ENCODE results near the gene TBC1D5.

Gene TBC1D5

GRCh38 chr3:17412950-17413530 lies 329.4 kb downstream of the TBC1D5 start:
- no peak overlapping the region for H3K9ac ChIP-seq (ENCODE audit: low read length)
- no peaks in the 10 kb centered on the region for H3K4me1 ChIP-seq (ENCODE audit: control insufficient read depth, insufficient read depth, low read depth, low read length)
- no peak overlapping the region for H2BK5ac ChIP-seq (ENCODE audit: low read depth, low read length, poor library complexity, severe bottlenecking)
- no peak overlapping the region for H3K4ac ChIP-seq (ENCODE audit: low read depth in 1 of 2, low read length in 2 of 2)
- no peak overlapping the region for H3K23ac ChIP-seq (ENCODE audit: low read length in 2 of 2)
- H3K18ac ChIP-seq (ENCODE audit: low read depth in 1 of 2, low read length in 2 of 2), result no peak overlapping the region
- no peak overlapping the region for H2AFZ ChIP-seq (ENCODE audit: low read depth, low read length)
- H3K79me1 ChIP-seq (replicated peaks; ENCODE audit: low read length, poor library complexity, severe bottlenecking), result no peaks in the 10 kb centered on the region
- H3K9me3 ChIP-seq (ENCODE audit: control insufficient read depth, low read length), result no peaks in the 10 kb centered on the region
- H2BK15ac ChIP-seq (ENCODE audit: low read depth, poor library complexity, severe bottlenecking), result no peak overlapping the region
- no peak overlapping the region for H2AK5ac ChIP-seq (ENCODE audit: low read length, severe bottlenecking)
- H3K36me3 ChIP-seq (ENCODE audit: control insufficient read depth in 1 of 2, insufficient read depth in 2 of 2, low read depth in 1 of 2, low read length in 2 of 2), result no peaks in the 10 kb centered on the region
- no peak overlapping the region for H4K8ac ChIP-seq (ENCODE audit: low read length)
- no peak overlapping the region for H2BK120ac ChIP-seq (ENCODE audit: low read depth, low read length)
- no peaks in the 10 kb centered on the region for H3K27me3 ChIP-seq (ENCODE audit: control insufficient read depth in 1 of 2, insufficient read depth in 1 of 2, low read length in 2 of 2)
- H3K14ac ChIP-seq (ENCODE audit: low read length in 2 of 2), result no peak overlapping the region
- H3K4me2 ChIP-seq (ENCODE audit: low read length, poor library complexity, severe bottlenecking), result no peak overlapping the region
- H4K91ac ChIP-seq (ENCODE audit: low read length), result no peak overlapping the region
- DNase-seq, result peak; percentile 66
- H2BK12ac ChIP-seq (ENCODE audit: low read length in 2 of 2), result no peak overlapping the region
- no peak overlapping the region for H3K27ac ChIP-seq (ENCODE audit: low read length, poor library complexity, severe bottlenecking)
- no peak overlapping the region for H3K4me3 ChIP-seq (ENCODE audit: insufficient read depth in 1 of 2, low read depth in 1 of 2, low read length in 2 of 2)

- Histone ChIP-seq H4K8ac (ENCODE audit: low read length) (no peak overlapping the region), H2AK5ac (ENCODE audit: low read length, severe bottlenecking) (no peak overlapping the region), H3K27ac (ENCODE audit: low read length, poor library complexity, severe bottlenecking) (no peak overlapping the region), H2BK120ac (ENCODE audit: low read depth, low read length) (no peak overlapping the region), H3K79me1 (replicated peaks; ENCODE audit: low read length, poor library complexity, severe bottlenecking) (no peaks in the 10 kb centered on the region), H3K9me3 (ENCODE audit: control insufficient read depth, low read length) (no peaks in the 10 kb centered on the region), H3K4me1 (ENCODE audit: control insufficient read depth, insufficient read depth, low read depth, low read length) (no peaks in the 10 kb centered on the region), H2BK12ac (ENCODE audit: low read length in 2 of 2) (no peak overlapping the region), H3K4me3 (ENCODE audit: insufficient read depth in 1 of 2, low read depth in 1 of 2, low read length in 2 of 2) (no peak overlapping the region), H3K27me3 (ENCODE audit: control insufficient read depth in 1 of 2, insufficient read depth in 1 of 2, low read length in 2 of 2) (no peaks in the 10 kb centered on the region), H2BK5ac (ENCODE audit: low read depth, low read length, poor library complexity, severe bottlenecking) (no peak overlapping the region), H3K23ac (ENCODE audit: low read length in 2 of 2) (no peak overlapping the region), H2BK15ac (ENCODE audit: low read depth, poor library complexity, severe bottlenecking) (no peak overlapping the region), H3K14ac (ENCODE audit: low read length in 2 of 2) (no peak overlapping the region), H3K9ac (ENCODE audit: low read length) (no peak overlapping the region), H3K4me2 (ENCODE audit: low read length, poor library complexity, severe bottlenecking) (no peak overlapping the region), H3K18ac (ENCODE audit: low read depth in 1 of 2, low read length in 2 of 2) (no peak overlapping the region), H3K36me3 (ENCODE audit: control insufficient read depth in 1 of 2, insufficient read depth in 2 of 2, low read depth in 1 of 2, low read length in 2 of 2) (no peaks in the 10 kb centered on the region), H2AFZ (ENCODE audit: low read depth, low read length) (no peak overlapping the region), H3K4ac (ENCODE audit: low read depth in 1 of 2, low read length in 2 of 2) (no peak overlapping the region), H4K91ac (ENCODE audit: low read length) (no peak overlapping the region)
- no peak for DNase-seq
- WGBS, result no CpG with 5 or more reads among the region's 3 CpGs
Observed at GRCh38 chr3:17411157-17411877, 331.1 kb downstream of the TBC1D5 start.

- H3K79me1 ChIP-seq (replicated peaks; ENCODE audit: low read length, poor library complexity, severe bottlenecking), result no peaks in the 10 kb centered on the region
- no peak overlapping the region for H3K4me3 ChIP-seq (ENCODE audit: insufficient read depth in 1 of 2, low read depth in 1 of 2, low read length in 2 of 2)
- H2AK5ac ChIP-seq (ENCODE audit: low read length, severe bottlenecking), result no peak overlapping the region
- H3K36me3 ChIP-seq (ENCODE audit: control insufficient read depth in 1 of 2, insufficient read depth in 2 of 2, low read depth in 1 of 2, low read length in 2 of 2), result peaks cover 0 to 12% of the 10 kb centered on the region in 2 experiments
- H3K4me2 ChIP-seq (ENCODE audit: low read length, poor library complexity, severe bottlenecking), result no peak overlapping the region
- H3K4me1 ChIP-seq (ENCODE audit: control insufficient read depth, insufficient read depth, low read depth, low read length), result no peaks in the 10 kb centered on the region
- no peak for DNase-seq
- H4K91ac ChIP-seq (ENCODE audit: low read length), result no peak overlapping the region
- no peak overlapping the region for H3K23ac ChIP-seq (ENCODE audit: low read length in 2 of 2)
- whole genome bisulfite sequencing, result 93% methylated on average over 2 of the region's 2 CpGs
- no peak overlapping the region for H3K9ac ChIP-seq (ENCODE audit: low read length)
- H3K9me3 ChIP-seq (ENCODE audit: control insufficient read depth, low read length), result no peaks in the 10 kb centered on the region
- no peak overlapping the region for H4K8ac ChIP-seq (ENCODE audit: low read length)
- H3K18ac ChIP-seq (ENCODE audit: low read depth in 1 of 2, low read length in 2 of 2), result no peak overlapping the region
- H2BK120ac ChIP-seq (ENCODE audit: low read depth, low read length), result no peak overlapping the region
- H3K27ac ChIP-seq (ENCODE audit: low read length, poor library complexity, severe bottlenecking), result no peak overlapping the region
- no peak overlapping the region for H2BK5ac ChIP-seq (ENCODE audit: low read depth, low read length, poor library complexity, severe bottlenecking)
- H2AFZ ChIP-seq (ENCODE audit: low read depth, low read length), result no peak overlapping the region
- H3K14ac ChIP-seq (ENCODE audit: low read length in 2 of 2), result no peak overlapping the region
- H3K27me3 ChIP-seq (ENCODE audit: control insufficient read depth in 1 of 2, insufficient read depth in 1 of 2, low read length in 2 of 2), result no peaks in the 10 kb centered on the region
- no peak overlapping the region for H2BK12ac ChIP-seq (ENCODE audit: low read length in 2 of 2)
- H3K4ac ChIP-seq (ENCODE audit: low read depth in 1 of 2, low read length in 2 of 2), result no peak overlapping the region
- no peak overlapping the region for H2BK15ac ChIP-seq (ENCODE audit: low read depth, poor library complexity, severe bottlenecking)
Observed at GRCh38 chr3:17407576-17407975, 334.9 kb downstream of the TBC1D5 start.

- Histone ChIP-seq H3K4me1 (ENCODE audit: control insufficient read depth, insufficient read depth, low read depth, low read length) (no peaks in the 10 kb centered on the region), H3K14ac (ENCODE audit: low read length in 2 of 2) (no peak overlapping the region), H3K18ac (ENCODE audit: low read depth in 1 of 2, low read length in 2 of 2) (no peak overlapping the region), H3K79me1 (replicated peaks; ENCODE audit: low read length, poor library complexity, severe bottlenecking) (no peaks in the 10 kb centered on the region), H2BK15ac (ENCODE audit: low read depth, poor library complexity, severe bottlenecking) (no peak overlapping the region), H4K8ac (ENCODE audit: low read length) (no peak overlapping the region), H2AFZ (ENCODE audit: low read depth, low read length) (no peak overlapping the region), H3K9me3 (ENCODE audit: control insufficient read depth, low read length) (no peaks in the 10 kb centered on the region), H3K27me3 (ENCODE audit: control insufficient read depth in 1 of 2, insufficient read depth in 1 of 2, low read length in 2 of 2) (no peaks in the 10 kb centered on the region), H3K23ac (ENCODE audit: low read length in 2 of 2) (no peak overlapping the region), H3K9ac (ENCODE audit: low read length) (no peak overlapping the region), H4K91ac (ENCODE audit: low read length) (no peak overlapping the region), H3K36me3 (ENCODE audit: control insufficient read depth in 1 of 2, insufficient read depth in 2 of 2, low read depth in 1 of 2, low read length in 2 of 2) (peaks cover 0 to 15% of the 10 kb centered on the region in 2 experiments), H3K27ac (ENCODE audit: low read length, poor library complexity, severe bottlenecking) (no peak overlapping the region), H3K4me2 (ENCODE audit: low read length, poor library complexity, severe bottlenecking) (no peak overlapping the region), H3K4ac (ENCODE audit: low read depth in 1 of 2, low read length in 2 of 2) (no peak overlapping the region), H3K4me3 (ENCODE audit: insufficient read depth in 1 of 2, low read depth in 1 of 2, low read length in 2 of 2) (no peak overlapping the region), H2BK5ac (ENCODE audit: low read depth, low read length, poor library complexity, severe bottlenecking) (no peak overlapping the region), H2BK120ac (ENCODE audit: low read depth, low read length) (no peak overlapping the region), H2AK5ac (ENCODE audit: low read length, severe bottlenecking) (no peak overlapping the region), H2BK12ac (ENCODE audit: low read length in 2 of 2) (no peak overlapping the region)
- no CpG with 5 or more reads among the region's 2 CpGs for WGBS
- DNase-seq, result no peak
Observed at GRCh38 chr3:17404548-17404947, 337.9 kb downstream of the TBC1D5 start.

All from mesenchymal stem cell (in vitro differentiated cells and primary cell).